Glomerular visceral epithelial cell (primary cell): Measurements from ENCODE around the gene CASK.
A peak's percentile ranks its signal among the peaks of the same experiment; 100 is the strongest.

Experiments
- DNase-seq: peaks from one replicate; pipeline ENCODE4 v3.0.0-alpha.2; 2016; ENCODE audit errors: extremely low spot score

CASK gene

GRCh38 chrX:41923211-41923977 is at the start of gene CASK:
Gene CASK (minus strand): TSS chrX:41923554. CDS start chrX:41922988, 566 bp downstream.
- DNase-seq: peak; percentile 94

GRCh38 chrX:41971346-41971745 is 48.0 kb upstream of the CASK start:
- no peak for DNase-seq

- no peak for DNase-seq
Measured at GRCh38 chrX:41970419-41970818, 47.1 kb upstream of the CASK start.

GRCh38 chrX:41963348-41963747 is 40.0 kb upstream of the CASK start:
- DNase-seq: no peak

GRCh38 chrX:41960142-41960541 is 36.8 kb upstream of the CASK start:
- no peak for DNase-seq

- no peak for DNase-seq
Measured at GRCh38 chrX:41958861-41959260, 35.5 kb upstream of the CASK start.

- no peak for DNase-seq
Measured at GRCh38 chrX:41956027-41956426, 32.7 kb upstream of the CASK start.

- peak; percentile 3 for DNase-seq
Measured at GRCh38 chrX:41952102-41952501, 28.7 kb upstream of the CASK start.

GRCh38 chrX:41946989-41947612 is 23.7 kb upstream of the CASK start:
- no peak for DNase-seq

- DNase-seq: no peak
Measured at GRCh38 chrX:41946235-41946634, 22.9 kb upstream of the CASK start.

- no peak for DNase-seq
Measured at GRCh38 chrX:41935832-41936231, 12.5 kb upstream of the CASK start.

GRCh38 chrX:41933546-41933945 is 10.2 kb upstream of the CASK start:
- no peak for DNase-seq

- no peak for DNase-seq
Measured at GRCh38 chrX:41932885-41933284, 9.5 kb upstream of the CASK start.

GRCh38 chrX:41931591-41931990 is 8.2 kb upstream of the CASK start:
- DNase-seq: no peak

GRCh38 chrX:41923978-41924683 is 777 bp upstream of the CASK start:
- DNase-seq: peak; percentile 51

GRCh38 chrX:41922431-41923151 is 763 bp downstream of the CASK start:
- peak; percentile 23 for DNase-seq

GRCh38 chrX:41921492-41922430 is 1.6 kb downstream of the CASK start:
- DNase-seq: peak; percentile 28

- no peak for DNase-seq
Measured at GRCh38 chrX:41919870-41920269, 3.5 kb downstream of the CASK start.

GRCh38 chrX:41917517-41917916 is 5.8 kb downstream of the CASK start:
- no peak for DNase-seq

- DNase-seq: no peak
Measured at GRCh38 chrX:41913476-41913875, 9.9 kb downstream of the CASK start.

GRCh38 chrX:41912923-41913322 is 10.4 kb downstream of the CASK start:
- DNase-seq: peak; percentile 83
